ENCODE measurements around the gene KLC3. TPM values are rescaled to one million over a fixed set of nuclear protein-coding genes. Genes with fewer than 3 reads are reported as not detected.

The KLC3 gene
- total and polyA plus RNA-seq, 2 donors (not counting 1 experiment from before 2014, with no cell fraction given): 0.09 to 0.17 TPM

DNA sequence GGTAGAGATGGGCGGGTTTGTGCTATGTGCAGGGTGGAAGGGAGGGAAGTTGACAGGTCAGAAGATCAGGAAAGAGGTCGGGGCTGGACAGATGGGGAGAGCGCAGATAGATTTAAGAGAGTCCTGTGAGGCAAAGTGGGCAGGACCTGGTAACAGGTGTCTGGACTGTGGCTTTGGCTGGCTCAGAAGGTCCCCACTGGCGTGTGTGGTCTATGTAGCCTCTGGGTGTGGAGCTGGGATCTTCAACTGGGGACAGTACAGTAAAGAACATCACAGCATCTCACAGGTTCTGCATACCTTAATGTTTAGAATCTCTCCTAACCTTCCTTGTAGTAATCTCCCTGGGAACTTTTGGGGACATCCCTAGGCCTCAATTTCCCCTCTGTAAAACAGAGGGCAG lies 35.5 kb upstream of the KLC3 start:
- Histone ChIP-seq H3K9ac (ENCODE audit: insufficient read depth, low read length) (no peak overlapping the region), H3K27me3 (ENCODE audit: control insufficient read depth, insufficient read depth, low read length) (no peaks in the 10 kb centered on the region), H4K20me1 (ENCODE audit: control insufficient read depth, extremely low read depth, insufficient read depth, low read length) (no peaks in the 10 kb centered on the region), H3K27ac (ENCODE audit: insufficient read depth, low read length) (no peak overlapping the region), H3K4me1 (ENCODE audit: control insufficient read depth, extremely low read depth, insufficient read depth, low read length) (no peaks in the 10 kb centered on the region), H3K9me3 (ENCODE audit: control insufficient read depth, insufficient read depth, low read depth, low read length) (no peaks in the 10 kb centered on the region), H3K79me2 (ENCODE audit: control insufficient read depth, insufficient read depth, low read length) (no peaks in the 10 kb centered on the region), H3K4me3 (replicated peaks in 1 of 4; ENCODE audit: control extremely low read depth in 1 of 4, insufficient read depth in 1 of 4, low read depth in 3 of 4, low read length in 4 of 4) (no peak overlapping the region), H3K36me3 (ENCODE audit: control insufficient read depth, insufficient read depth, low read length) (no peaks in the 10 kb centered on the region), H3K4me2 (ENCODE audit: extremely low read depth, insufficient read depth, low read length) (no peak overlapping the region), H2AFZ (ENCODE audit: low read length) (no peak overlapping the region)
- DNase-seq (ENCODE audit: low read depth in 2 of 2): no peak
- TF ChIP-seq, protein P1, sequence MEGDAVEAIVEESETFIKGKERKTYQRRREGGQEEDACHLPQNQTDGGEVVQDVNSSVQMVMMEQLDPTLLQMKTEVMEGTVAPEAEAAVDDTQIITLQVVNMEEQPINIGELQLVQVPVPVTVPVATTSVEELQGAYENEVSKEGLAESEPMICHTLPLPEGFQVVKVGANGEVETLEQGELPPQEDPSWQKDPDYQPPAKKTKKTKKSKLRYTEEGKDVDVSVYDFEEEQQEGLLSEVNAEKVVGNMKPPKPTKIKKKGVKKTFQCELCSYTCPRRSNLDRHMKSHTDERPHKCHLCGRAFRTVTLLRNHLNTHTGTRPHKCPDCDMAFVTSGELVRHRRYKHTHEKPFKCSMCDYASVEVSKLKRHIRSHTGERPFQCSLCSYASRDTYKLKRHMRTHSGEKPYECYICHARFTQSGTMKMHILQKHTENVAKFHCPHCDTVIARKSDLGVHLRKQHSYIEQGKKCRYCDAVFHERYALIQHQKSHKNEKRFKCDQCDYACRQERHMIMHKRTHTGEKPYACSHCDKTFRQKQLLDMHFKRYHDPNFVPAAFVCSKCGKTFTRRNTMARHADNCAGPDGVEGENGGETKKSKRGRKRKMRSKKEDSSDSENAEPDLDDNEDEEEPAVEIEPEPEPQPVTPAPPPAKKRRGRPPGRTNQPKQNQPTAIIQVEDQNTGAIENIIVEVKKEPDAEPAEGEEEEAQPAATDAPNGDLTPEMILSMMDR (conservative IDR thresholded peaks at IDR 0.05 in 1 of 2, IDR thresholded peaks at IDR 0.05 in 1 of 2; ENCODE audit: low read depth in 1 of 2, low read length in 2 of 2): no peak
- no peak for TF ChIP-seq EZH2 (IDR thresholded peaks at IDR 0.05; ENCODE audit: low read length, missing control alignments)

DNA sequence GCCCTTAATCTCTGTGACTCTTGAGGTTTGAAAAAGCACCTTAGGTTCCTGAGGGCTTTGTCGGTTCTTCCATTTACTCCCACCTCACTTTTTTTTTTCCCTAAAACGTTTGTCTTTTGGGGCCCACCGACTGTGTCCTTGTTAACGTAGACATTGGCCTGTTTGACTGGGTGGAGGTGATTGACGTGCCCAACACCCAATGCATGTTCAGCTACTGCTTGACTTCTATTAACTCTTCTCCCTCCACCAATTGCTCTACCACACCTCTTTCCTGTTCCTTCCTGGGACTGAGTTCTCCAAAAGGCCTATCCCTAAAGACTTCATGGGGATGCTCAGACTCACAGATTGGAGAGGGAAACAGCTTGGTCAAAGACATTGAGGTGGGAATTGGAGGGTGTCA lies 35.1 kb upstream of the KLC3 start:
- Histone ChIP-seq H3K27me3 (ENCODE audit: control insufficient read depth, insufficient read depth, low read length) (no peaks in the 10 kb centered on the region), H3K9me3 (ENCODE audit: control insufficient read depth, insufficient read depth, low read depth, low read length) (no peaks in the 10 kb centered on the region), H3K36me3 (ENCODE audit: control insufficient read depth, insufficient read depth, low read length) (no peaks in the 10 kb centered on the region), H3K4me3 (replicated peaks in 1 of 4; ENCODE audit: control extremely low read depth in 1 of 4, insufficient read depth in 1 of 4, low read depth in 3 of 4, low read length in 4 of 4) (no peak overlapping the region), H3K4me1 (ENCODE audit: control insufficient read depth, extremely low read depth, insufficient read depth, low read length) (no peaks in the 10 kb centered on the region), H3K4me2 (ENCODE audit: extremely low read depth, insufficient read depth, low read length) (no peak overlapping the region), H4K20me1 (ENCODE audit: control insufficient read depth, extremely low read depth, insufficient read depth, low read length) (no peaks in the 10 kb centered on the region), H3K27ac (ENCODE audit: insufficient read depth, low read length) (no peak overlapping the region), H3K9ac (ENCODE audit: insufficient read depth, low read length) (no peak overlapping the region), H3K79me2 (ENCODE audit: control insufficient read depth, insufficient read depth, low read length) (no peaks in the 10 kb centered on the region), H2AFZ (ENCODE audit: low read length) (no peak overlapping the region)
- TF ChIP-seq EZH2 (IDR thresholded peaks at IDR 0.05; ENCODE audit: low read length, missing control alignments): no peak
- TF ChIP-seq, protein P1 (conservative IDR thresholded peaks at IDR 0.05 in 1 of 2, IDR thresholded peaks at IDR 0.05 in 1 of 2; ENCODE audit: low read depth in 1 of 2, low read length in 2 of 2): no peak
- DNase-seq (ENCODE audit: low read depth in 2 of 2): peak; percentile 25 to 47

DNA sequence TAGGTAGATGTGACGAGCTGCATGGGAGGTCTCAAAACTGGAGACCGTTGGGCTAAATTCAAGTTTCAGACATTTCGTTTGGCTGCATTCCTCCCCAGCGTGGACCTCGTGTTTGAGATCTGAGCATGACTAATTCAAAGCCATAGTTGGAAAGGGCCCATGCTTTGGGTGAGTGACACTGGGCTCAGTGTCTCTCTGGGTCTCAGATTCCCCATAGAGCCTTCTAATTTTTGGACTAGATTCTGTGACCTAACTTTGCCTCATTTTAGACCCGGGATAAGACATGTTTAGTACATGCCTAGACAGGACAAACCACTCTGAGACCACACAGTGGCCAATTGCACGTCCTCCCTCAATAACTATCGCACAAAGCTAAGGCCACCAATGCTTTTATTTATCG lies 34.5 kb upstream of the KLC3 start:
- H3K9me3 ChIP-seq (ENCODE audit: control insufficient read depth, insufficient read depth, low read depth, low read length): no peaks in the 10 kb centered on the region
- no peaks in the 10 kb centered on the region for H3K4me1 ChIP-seq (ENCODE audit: control insufficient read depth, extremely low read depth, insufficient read depth, low read length)
- H3K36me3 ChIP-seq (ENCODE audit: control insufficient read depth, insufficient read depth, low read length): no peaks in the 10 kb centered on the region
- no peak overlapping the region for H2AFZ ChIP-seq (ENCODE audit: low read length)
- no peak overlapping the region for H3K27ac ChIP-seq (ENCODE audit: insufficient read depth, low read length)
- no peaks in the 10 kb centered on the region for H4K20me1 ChIP-seq (ENCODE audit: control insufficient read depth, extremely low read depth, insufficient read depth, low read length)
- DNase-seq (ENCODE audit: low read depth in 2 of 2): peak in 1 of 2 donors; percentile 14
- no peaks in the 10 kb centered on the region for H3K27me3 ChIP-seq (ENCODE audit: control insufficient read depth, insufficient read depth, low read length)
- no peak overlapping the region for H3K4me2 ChIP-seq (ENCODE audit: extremely low read depth, insufficient read depth, low read length)
- TF ChIP-seq, protein P1 (conservative IDR thresholded peaks at IDR 0.05 in 1 of 2, IDR thresholded peaks at IDR 0.05 in 1 of 2; ENCODE audit: low read depth in 1 of 2, low read length in 2 of 2): no peak
- TF ChIP-seq EZH2 (IDR thresholded peaks at IDR 0.05; ENCODE audit: low read length, missing control alignments): no peak
- H3K9ac ChIP-seq (ENCODE audit: insufficient read depth, low read length): no peak overlapping the region
- H3K4me3 ChIP-seq (replicated peaks in 1 of 4; ENCODE audit: control extremely low read depth in 1 of 4, insufficient read depth in 1 of 4, low read depth in 3 of 4, low read length in 4 of 4): no peak overlapping the region
- H3K79me2 ChIP-seq (ENCODE audit: control insufficient read depth, insufficient read depth, low read length): no peaks in the 10 kb centered on the region
